K562 (cell line): Measurements from ENCODE around the gene CNDP2. TPM values are rescaled to one million over a fixed set of nuclear protein-coding genes. Genes with fewer than 3 reads are reported as not detected.
A peak's percentile ranks its signal among the peaks of the same experiment; 100 is the strongest.

ENCODE experiments used
- CEBPB ChIP-seq: fragments of 450-650 bp; IDR thresholded peaks from 2 replicates; pipeline ENCODE4 v1.6.1; 2016; ENCODE audit warnings: missing genetic modification characterization, missing compliant biosample characterization
- CHD1 ChIP-seq: fragments of 200-600 bp; sonication (generic); IDR thresholded peaks from one replicate; pipeline ENCODE4 v1.6.1; 2012; ENCODE audit warnings: mild to moderate bottlenecking, moderate library complexity, low read length, inconsistent platforms
- CREB1 ChIP-seq, 2 experiments: sonication (generic) in 1 of 2; formaldehyde crosslinking in 1 of 2; IDR thresholded peaks; 2 replicates each; pipeline versions ENCODE4 v1.6.1 to v1.8.0; 2012 to 2022; ENCODE audit warnings: inconsistent platforms in 1 of 2, mild to moderate bottlenecking in 1 of 2, missing genetic modification reagents in 1 of 2, moderate library complexity in 1 of 2
- EP400 ChIP-seq: fragments of 450-650 bp; IDR thresholded peaks from 2 replicates; pipeline ENCODE4 v1.6.1; 2017; ENCODE audit warnings: antibody characterized with exemption, mild to moderate bottlenecking, moderate library complexity
- ETS2 ChIP-seq: IDR thresholded peaks from 2 replicates; pipeline ENCODE4 v1.6.1; 2016; ENCODE audit warnings: borderline replicate concordance, missing genetic modification characterization, mild to moderate bottlenecking, moderate library complexity, missing compliant biosample characterization; ENCODE audit not compliant: poor library complexity, severe bottlenecking
- ETV5 ChIP-seq: sonication (generic); formaldehyde crosslinking; IDR thresholded peaks from 2 replicates; pipeline ENCODE4 v1.4.0; 2020; ENCODE audit warnings: low read depth, mild to moderate bottlenecking, missing genetic modification reagents
- HDAC1 ChIP-seq, 2 experiments: fragments of 450-650 bp; IDR thresholded peaks; 2 replicates each; pipeline ENCODE4 v1.6.1; 2016 to 2017; ENCODE audit warnings: inconsistent platforms in 1 of 2, mild to moderate bottlenecking in 1 of 2, moderate library complexity in 1 of 2
- MCM2 ChIP-seq: fragments of 450-650 bp; IDR thresholded peaks from 2 replicates; pipeline ENCODE4 v1.6.1; 2017; ENCODE audit warnings: low read depth, mild to moderate bottlenecking
- MYC ChIP-seq, 2 experiments: fragments of 250-450 bp in 1 of 2; sonication (Bioruptor Pico) in 1 of 2; IDR thresholded peaks; 2 replicates each; pipeline versions ENCODE4 v1.5.1 to v1.6.1; 2012 to 2021; ENCODE audit warnings: low read depth in 2 of 2, borderline replicate concordance in 1 of 2, improper control_type of control experiment in 1 of 2, low read length in 1 of 2, mild to moderate bottlenecking in 1 of 2, moderate library complexity in 1 of 2
- PATZ1 ChIP-seq: fragments of 250-450 bp; sonication (Bioruptor Pico); IDR thresholded peaks from 2 replicates; pipeline ENCODE4 v1.5.0; 2020; ENCODE audit warnings: mild to moderate bottlenecking, borderline replicate concordance
- RB1 ChIP-seq: fragments of 450-650 bp; IDR thresholded peaks from 2 replicates; pipeline ENCODE4 v1.6.1; 2017; ENCODE audit warnings: low read depth, mild to moderate bottlenecking
- SRSF3 ChIP-seq: fragments of 200-400 bp; formaldehyde crosslinking; IDR thresholded peaks from 2 replicates; pipeline ENCODE4 v1.6.1; 2016; ENCODE audit warnings: mild to moderate bottlenecking, low read length, moderate library complexity; ENCODE audit not compliant: insufficient read depth
- ZNF217 ChIP-seq: sonication (generic); formaldehyde crosslinking; IDR thresholded peaks from 2 replicates; pipeline ENCODE4 v1.8.0; 2022; ENCODE audit warnings: mild to moderate bottlenecking, missing genetic modification reagents
- ZNF407 ChIP-seq: fragments of 450-650 bp; IDR thresholded peaks from 2 replicates; pipeline ENCODE4 v1.6.1; 2016; ENCODE audit warnings: low read depth
- ZNF445 ChIP-seq: fragments of 250-450 bp; sonication (Bioruptor Pico); IDR thresholded peaks from 2 replicates; pipeline ENCODE4 v1.4.0; 2020; ENCODE audit warnings: low read depth, mild to moderate bottlenecking, moderate library complexity
- ZNF785 ChIP-seq: fragments of 250-450 bp; sonication (Bioruptor Pico); IDR thresholded peaks from 2 replicates; pipeline ENCODE4 v1.4.0; 2020; ENCODE audit warnings: mild to moderate bottlenecking
- ZNF79 ChIP-seq: fragments of 250-450 bp; sonication (Bioruptor Pico); IDR thresholded peaks from 2 replicates; pipeline ENCODE4 v1.4.0; 2020; ENCODE audit warnings: low read depth, mild to moderate bottlenecking, moderate library complexity
- polyA plus RNA-seq, 8 experiments: library from polyadenylated mRNA; depleted of rRNA in 4 of 8; stranded (reverse) in 5 of 8; unstranded in 3 of 8; fragments of >200 nt; fragmentation: Nextera tagmentation in 2 of 8; fragmentation: Illumina TruSeq in 1 of 8; extraction: Ambion mirVana in 2 of 8; extraction: Trizol in 1 of 8; gene quantifications; 2 replicates each; pipeline versions ENCODE4 v1.2.1 to v1.2.3, GENCODE V29; 2011 to 2014; ENCODE audit warnings: inconsistent platforms in 1 of 8, missing spikeins in 1 of 8
- total RNA-seq, 7 experiments: library from RNA; depleted of rRNA in 6 of 7; stranded (reverse); fragments of >200 nt in 6 of 7; fragmentation: Illumina TruSeq in 2 of 7; extraction: Trizol in 2 of 7; gene quantifications; 2 replicates each; pipeline versions ENCODE4 v1.2.1 to v1.2.3, GENCODE V29; 2011 to 2021; ENCODE audit warnings: low replicate concordance in 1 of 7

Gene CNDP2
- total and polyA plus RNA-seq, 9 of the 15 experiments (the other 6 are each of a cell fraction or from before 2014, with no cell fraction given) = 34.1 to 128 (median 53.8) TPM

- TF ChIP-seq ZNF407 = no peak
- no peak for TF ChIP-seq ETS2 (tag)
- no peak for TF ChIP-seq MCM2
- TF ChIP-seq SRSF3 = no peak
- no peak for TF ChIP-seq ETV5 (CRISPR knock-in tag)
- TF ChIP-seq CEBPB (tag) = no peak
- TF ChIP-seq ZNF217 (CRISPR knock-in tag) = no peak
- peak; percentile 85 for TF ChIP-seq MYC (IDR thresholded peaks at IDR 0.05; ENCODE audit: low read depth, low read length)
- no peak for TF ChIP-seq MYC (CRISPR knock-in tag; IDR thresholded peaks at IDR 0.05; ENCODE audit: borderline replicate concordance, low read depth)
- TF ChIP-seq ZNF445 = no peak
- no peak for TF ChIP-seq CHD1
- TF ChIP-seq PATZ1 (CRISPR knock-in tag) = no peak
- no peak for TF ChIP-seq ZNF79
- peak; percentile 89; the same call in 1 of the 2 replicates for TF ChIP-seq EP400
- no peak for TF ChIP-seq ZNF785 (CRISPR knock-in tag)
- peak in 1 of 2 experiments; percentile 89; a peak in 1 of 4 replicates for TF ChIP-seq HDAC1 (IDR thresholded peaks at IDR 0.05)
- no peak for TF ChIP-seq RB1
- peak; percentile 68 for TF ChIP-seq CREB1 (IDR thresholded peaks at IDR 0.05)
- peak; percentile 89 for TF ChIP-seq CREB1 (CRISPR knock-in tag; IDR thresholded peaks at IDR 0.05)
Measured at GRCh38 chr18:74495581-74496507, at the start of gene CNDP2 (continued).
